Ovary (tissue), 9 donors: ENCODE results near the gene STPG1. TPM values are rescaled to one million over a fixed set of nuclear protein-coding genes. Genes with fewer than 3 reads are reported as not detected.

ENCODE experiments used
- DNase-seq, 5 donors: peaks; one replicate each; pipeline ENCODE4 v3.0.0-alpha.2; 2019 to 2020
- H3K27ac ChIP-seq, 2 donors: fragments of 200-600 bp; one replicate each; pipeline versions ENCODE4 v1.5.1 to v1.8.0; 2019 to 2022
- H3K27me3 ChIP-seq: fragments of 200-600 bp; one replicate; pipeline ENCODE4 v1.8.0; 2022
- H3K36me3 ChIP-seq: fragments of 200-600 bp; sonication (generic); one replicate; pipeline ENCODE4 v1.5.1; 2019
- H3K4me1 ChIP-seq: one replicate; pipeline ENCODE4 v1.8.1; 2013; ENCODE audit warnings: mild to moderate bottlenecking, moderate library complexity; ENCODE audit not compliant: insufficient read depth
- H3K4me3 ChIP-seq: fragments of 200-600 bp; sonication (generic); one replicate; pipeline ENCODE4 v1.5.1; 2017
- H3K9me3 ChIP-seq, 2 donors: fragments of 200-600 bp in 1 of 2; sonication (generic) in 1 of 2; one replicate each; pipeline versions ENCODE4 v1.5.1 to v1.8.1; 2013 to 2019; ENCODE audit warnings: mild to moderate bottlenecking in 1 of 2, moderate library complexity in 1 of 2
- CTCF ChIP-seq, 3 donors: fragments of 450-650 bp in 2 of 3; fragments of 200-600 bp in 1 of 3; IDR thresholded peaks; one replicate each; pipeline versions ENCODE4 v1.5.1 to v1.8.0; 2016 to 2022; ENCODE audit warnings: antibody characterized with exemption in 3 of 3, mild to moderate bottlenecking in 1 of 3
- EP300 ChIP-seq: sonication (generic); formaldehyde crosslinking; IDR thresholded peaks from one replicate; pipeline ENCODE4 v1.6.1; 2017; ENCODE audit warnings: antibody characterized with exemption
- POLR2A ChIP-seq: fragments of 450-650 bp; IDR thresholded peaks from one replicate; pipeline ENCODE4 v1.6.1; 2017; ENCODE audit warnings: antibody characterized with exemption, mild to moderate bottlenecking, moderate library complexity
- WGBS, 3 donors: extraction: QIAGEN DNeasy Blood & Tissue Kit in 1 of 3; methylation state at CpG; one replicate each; pipeline versions ENCODE4 v1.1.5 to v1.1.7; 2013 to 2017; 5-methylcytosine and 5-hydroxymethylcytosine counted together
- intact Hi-C, 4 donors: fragments of 100-400 bp; cut with DNase I; formaldehyde crosslinking; loops; one replicate each; pipeline versions ENCODE4 v1.11.0 to v1.15.1; 2022 to 2023
- polyA plus RNA-seq, 2 donors: library from polyadenylated mRNA; stranded (reverse); fragments of 200-250 nt in 1 of 2; fragments of 350-450 nt in 1 of 2; fragmentation: Illumina TruSeq in 1 of 2; extraction: RNeasy Lipid Tissue Mini Kit (QIAGEN cat#74804) in 1 of 2; gene quantifications; one replicate each; pipeline ENCODE4 v1.2.3, GENCODE V29; 2013 to 2014
- total RNA-seq, 7 donors: library from RNA; depleted of rRNA in 2 of 7; stranded (reverse); fragments of >200 nt in 2 of 7; fragmentation: NEBNext Ultra II Directional in 3 of 7; extraction: Animal tissue kit (Norgen Biotek cat#: 25700) in 3 of 7; gene quantifications; one replicate each; pipeline versions ENCODE4 v1.1.0 to v1.2.4, GENCODE V29; 2016 to 2023
- donor health status: DM: no; HTN: no; CAD: no; lungs with moderate emphysema.
- donor health status: DM: no; HTN: no; CAD: no.
- donor health status: Bipolar disorder and iron deficiency.
- donor health status: DM: yes; HTN: yes; CAD: no.
- donor health status: DM: no; HTN: no; CAD: no.
- donor health status: DM: yes; HTN: yes; CAD: no.

STPG1 gene
- total and polyA plus RNA-seq, 9 donors: 4.5 to 12.6 (median 7.3) TPM

DNA sequence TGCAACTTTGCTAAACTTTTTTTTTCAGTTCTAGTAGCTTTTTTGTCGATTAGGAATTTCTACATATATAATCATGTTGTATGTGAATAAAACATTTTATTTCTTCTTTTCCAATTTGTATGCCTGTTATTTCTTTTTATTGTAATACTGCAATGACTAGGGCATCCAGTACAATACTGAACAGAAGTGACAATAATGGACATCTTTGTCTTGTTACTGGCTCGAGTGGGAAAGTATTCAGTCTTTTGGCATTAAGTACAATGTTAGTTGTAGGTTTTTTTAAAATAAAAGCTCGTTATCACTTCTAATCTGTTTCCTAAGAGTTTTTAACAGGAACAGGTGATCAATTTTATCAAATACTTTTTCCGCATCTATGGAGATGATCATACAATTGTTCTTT, 9.8 kb downstream of the STPG1 start:
- Histone ChIP-seq H3K4me1 (no peaks in the 10 kb centered on the region), H3K4me3 (no peak overlapping the region), H3K27ac (no peak overlapping the region), H3K27me3 (no peaks in the 10 kb centered on the region), H3K36me3 (no peaks in the 10 kb centered on the region), H3K9me3 (no peaks in the 10 kb centered on the region)
- DNase-seq: no peak
- TF ChIP-seq POLR2A: no peak
- TF ChIP-seq EP300: no peak
- no peak for TF ChIP-seq CTCF (IDR thresholded peaks at IDR 0.05)
- WGBS, 3 donors: 91 to 93% (median 92%) methylated on average over 4 of the region's 4 CpGs
- intact Hi-C loops: no loop called here

GRCh38 chr1:24400065-24400464, 13.5 kb downstream of the STPG1 start:
- intact Hi-C loops: no loop called here
- Histone ChIP-seq H3K4me3 (no peak overlapping the region), H3K27me3 (no peaks in the 10 kb centered on the region), H3K9me3 (no peaks in the 10 kb centered on the region), H3K4me1 (no peaks in the 10 kb centered on the region), H3K36me3 (no peaks in the 10 kb centered on the region), H3K27ac (no peak overlapping the region)
- WGBS, 3 donors: 46 to 74% (median 51%) methylated on average over 1 of the region's 1 CpG
- no peak for DNase-seq
- TF ChIP-seq EP300: no peak
- TF ChIP-seq CTCF (IDR thresholded peaks at IDR 0.05): no peak
- no peak for TF ChIP-seq POLR2A

GRCh38 chr1:24393892-24394291, 19.7 kb downstream of the STPG1 start:
- no peak for TF ChIP-seq POLR2A
- no peak for TF ChIP-seq CTCF (IDR thresholded peaks at IDR 0.05)
- TF ChIP-seq EP300: no peak
- Histone ChIP-seq H3K4me3 (no peak overlapping the region), H3K27me3 (no peaks in the 10 kb centered on the region), H3K4me1 (no peaks in the 10 kb centered on the region), H3K27ac (no peak overlapping the region), H3K9me3 (no peaks in the 10 kb centered on the region), H3K36me3 (no peaks in the 10 kb centered on the region)
- intact Hi-C loops: loop anchor here in 2 of 4 donors (5.0 to 10.0 kb wide), 2 partner anchors 192 to 319 kb away; no protein-coding TSS in a partner anchor
- no peak for DNase-seq
- 73 to 76% (median 74%) methylated on average over 6 of the region's 6 CpGs for WGBS, 3 donors

DNA sequence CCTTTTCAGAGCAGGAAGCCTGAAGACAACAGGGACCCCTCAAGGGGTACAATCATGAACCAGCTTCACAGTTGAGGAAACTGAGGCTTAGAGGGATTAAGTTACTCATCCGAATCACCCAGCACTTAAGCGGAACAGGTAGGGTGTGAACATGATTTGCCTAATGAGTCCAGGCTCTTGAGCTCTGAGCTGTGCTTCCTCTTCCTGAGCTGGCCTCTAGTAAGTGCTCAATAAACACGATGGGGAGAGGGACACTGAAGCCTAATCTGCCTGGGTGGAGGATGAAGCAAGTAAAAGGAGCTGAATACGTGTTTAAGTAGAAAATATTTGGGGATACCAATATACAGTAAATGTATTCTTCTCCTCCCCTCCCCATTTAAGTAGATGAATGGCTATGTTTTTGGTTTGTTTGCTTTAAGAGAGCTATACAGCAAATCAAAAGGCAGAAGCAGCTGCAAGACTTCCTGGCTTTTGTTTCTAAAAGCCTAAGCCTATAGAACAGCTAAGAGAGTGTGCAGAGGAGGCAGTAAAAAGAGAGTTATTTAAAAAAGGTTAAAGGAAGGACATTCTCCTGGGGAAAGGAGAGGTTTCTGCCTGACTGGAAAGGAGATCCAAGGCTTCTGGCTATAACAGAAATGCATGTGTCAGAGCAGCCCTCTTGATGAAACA, 20.5 kb downstream of the STPG1 start:
- H3K4me1 ChIP-seq: no peaks in the 10 kb centered on the region
- intact Hi-C loops: loop anchor here in 2 of 4 donors (5.0 to 10.0 kb wide), 2 partner anchors 191 to 318 kb away; no protein-coding TSS in a partner anchor
- WGBS, 3 donors: 87 to 92% (median 90%) methylated on average over 4 of the region's 4 CpGs
- no peaks in the 10 kb centered on the region for H3K27me3 ChIP-seq
- TF ChIP-seq EP300: no peak
- TF ChIP-seq POLR2A: no peak
- TF ChIP-seq CTCF (IDR thresholded peaks at IDR 0.05): no peak
- no peak overlapping the region for H3K27ac ChIP-seq
- no peak for DNase-seq
- H3K4me3 ChIP-seq: no peak overlapping the region
- no peaks in the 10 kb centered on the region for H3K36me3 ChIP-seq
- no peaks in the 10 kb centered on the region for H3K9me3 ChIP-seq
